HG03280 (cell line): Measurements from ENCODE around the gene ABCC3.
"Not testable (repeated sequence)": the region's sequence is repeated elsewhere in the genome, so short reads cannot be mapped to it uniquely, and the experiment has no call there.

Experiments
- ATAC-seq: cut with Tn5 transposase; IDR thresholded peaks from one replicate; pipeline ENCODE4 v1.9.1; 2021; ENCODE audit warnings: mild to moderate bottlenecking, moderate library complexity; ENCODE audit not compliant: unreplicated experiment

The ABCC3 gene

DNA sequence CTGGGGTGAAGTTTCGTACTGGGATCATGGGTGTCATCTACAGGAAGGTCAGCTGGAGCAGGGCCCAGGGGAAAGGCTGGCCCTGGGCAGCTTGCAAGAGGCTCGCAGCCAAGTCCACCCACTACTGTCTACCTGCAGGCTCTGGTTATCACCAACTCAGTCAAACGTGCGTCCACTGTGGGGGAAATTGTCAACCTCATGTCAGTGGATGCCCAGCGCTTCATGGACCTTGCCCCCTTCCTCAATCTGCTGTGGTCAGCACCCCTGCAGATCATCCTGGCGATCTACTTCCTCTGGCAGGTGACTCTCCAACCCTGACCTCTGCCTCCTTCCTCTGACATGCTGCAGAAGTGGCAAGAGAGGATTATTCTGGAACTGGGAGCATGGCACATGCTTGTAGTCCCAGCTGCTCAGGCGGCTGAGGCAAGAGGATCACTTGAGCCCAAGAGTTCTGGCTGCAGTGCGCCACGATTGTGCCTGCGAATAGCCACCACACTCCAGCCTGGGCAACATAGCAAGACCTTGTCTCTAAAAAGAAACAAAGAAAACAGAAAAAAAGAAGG is 29.2 kb downstream of the ABCC3 start:
- no peak for ATAC-seq

DNA sequence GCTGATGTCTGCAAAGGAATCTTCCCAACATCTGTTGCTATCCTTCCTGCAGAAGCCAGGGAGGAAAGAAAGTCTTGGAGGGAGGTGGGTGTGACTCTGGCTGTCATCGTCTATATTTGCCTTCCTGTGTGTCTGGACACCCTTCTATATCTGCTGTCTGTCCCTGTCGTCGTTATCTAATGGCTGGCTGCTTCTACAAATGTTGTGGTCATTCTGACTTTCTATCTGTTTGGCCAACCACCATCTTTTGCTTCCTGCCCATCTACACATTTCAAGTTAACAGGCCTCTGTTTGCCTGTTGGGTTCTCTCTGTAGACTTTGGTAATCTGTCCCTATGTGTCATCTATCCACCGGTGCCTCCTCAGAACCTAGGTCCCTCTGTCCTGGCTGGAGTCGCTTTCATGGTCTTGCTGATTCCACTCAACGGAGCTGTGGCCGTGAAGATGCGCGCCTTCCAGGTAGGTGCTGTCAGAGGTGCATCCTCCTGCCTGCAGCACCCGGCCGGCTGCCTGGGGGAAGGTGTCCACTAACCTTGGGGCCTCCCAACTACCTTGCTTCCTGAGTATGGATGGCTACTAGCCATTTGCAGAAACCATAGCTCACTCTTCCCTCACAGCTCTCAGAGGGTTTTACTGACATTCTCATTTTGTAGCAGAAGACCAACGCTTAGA is 30.2 kb downstream of the ABCC3 start:
- no peak for ATAC-seq

DNA sequence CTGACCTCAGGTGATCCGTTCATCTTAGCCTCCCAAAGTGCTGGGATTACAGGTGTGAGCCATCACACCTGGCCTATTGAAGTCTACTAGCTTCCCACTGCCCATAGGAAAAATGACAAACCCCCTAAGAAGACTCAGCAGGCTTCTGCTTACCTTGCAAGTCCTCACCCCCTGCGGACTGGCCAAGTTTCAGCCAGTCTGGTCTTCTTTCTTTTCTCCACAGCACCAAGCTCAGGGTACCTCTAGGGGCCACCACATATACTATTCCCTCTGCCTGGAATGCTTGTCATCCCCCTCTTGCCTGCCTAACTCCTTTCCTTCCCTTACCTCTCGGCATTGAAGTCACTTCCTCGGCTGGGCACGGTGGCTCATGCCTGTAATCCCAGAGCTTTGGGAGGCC is 31.2 kb downstream of the ABCC3 start:
- no peak for ATAC-seq

- ATAC-seq = no peak
Measured at GRCh38 chr17:50666316-50666715, 31.6 kb downstream of the ABCC3 start.

DNA sequence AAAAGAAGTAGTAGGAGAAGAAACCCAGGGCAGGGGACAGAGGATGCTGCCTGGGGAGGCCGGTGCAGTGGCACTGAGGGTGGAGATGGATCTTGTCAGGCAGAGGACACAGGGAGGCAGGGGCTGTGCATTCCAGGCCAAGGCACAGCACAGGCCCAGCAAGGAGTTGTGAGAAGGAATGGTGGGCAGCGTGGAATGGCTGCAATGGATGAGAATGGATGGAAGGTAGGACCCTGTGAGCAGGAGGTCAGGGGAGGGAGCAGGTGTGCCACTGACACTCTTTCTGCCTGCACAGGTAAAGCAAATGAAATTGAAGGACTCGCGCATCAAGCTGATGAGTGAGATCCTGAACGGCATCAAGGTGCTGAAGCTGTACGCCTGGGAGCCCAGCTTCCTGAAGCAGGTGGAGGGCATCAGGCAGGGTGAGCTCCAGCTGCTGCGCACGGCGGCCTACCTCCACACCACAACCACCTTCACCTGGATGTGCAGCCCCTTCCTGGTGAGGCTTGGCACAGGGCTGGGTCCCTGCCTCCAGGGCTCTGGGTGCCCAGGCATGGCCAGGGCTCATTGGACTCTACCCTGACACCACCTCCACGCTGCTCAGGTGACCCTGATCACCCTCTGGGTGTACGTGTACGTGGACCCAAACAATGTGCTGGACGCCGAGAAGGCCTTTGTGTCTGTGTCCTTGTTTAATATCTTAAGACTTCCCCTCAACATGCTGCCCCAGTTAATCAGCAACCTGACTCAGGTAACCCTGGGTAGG is 32.8 kb downstream of the ABCC3 start:
- ATAC-seq = no peak

DNA sequence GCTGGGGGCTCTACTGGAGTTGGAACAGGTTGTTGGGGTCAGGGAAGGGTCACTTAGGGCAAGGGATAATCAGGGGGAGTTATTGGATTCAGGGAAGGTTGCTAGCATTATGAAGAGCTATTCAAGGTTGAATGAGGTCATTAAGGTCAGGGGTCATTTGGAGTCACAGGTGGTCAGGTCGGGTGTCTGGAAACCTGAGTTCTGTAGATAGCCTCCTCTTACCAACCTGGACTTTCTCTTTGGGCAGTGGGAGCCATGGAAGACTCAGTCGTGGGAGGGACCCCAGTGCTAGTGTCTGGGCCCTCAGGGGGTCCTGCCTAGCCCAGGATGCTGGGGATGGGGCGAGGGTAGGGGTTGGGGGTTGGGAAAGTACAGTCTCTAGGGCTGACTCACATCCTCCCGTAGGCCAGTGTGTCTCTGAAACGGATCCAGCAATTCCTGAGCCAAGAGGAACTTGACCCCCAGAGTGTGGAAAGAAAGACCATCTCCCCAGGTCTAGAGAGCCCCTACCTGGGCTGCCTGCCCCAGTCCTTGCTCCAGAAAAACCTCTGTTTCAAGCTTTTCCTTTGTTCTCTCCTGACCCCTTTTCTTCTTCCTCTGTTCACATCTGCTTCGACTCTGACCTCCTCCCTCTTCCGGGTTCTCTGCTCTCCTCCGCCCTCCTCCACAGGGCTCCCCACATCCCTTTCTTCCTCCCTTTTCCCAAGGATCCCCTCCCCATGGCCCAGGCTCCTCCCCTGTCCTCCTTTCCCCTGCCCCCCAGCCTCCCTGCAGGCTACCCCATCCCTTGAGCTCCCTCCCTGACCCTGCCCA is 33.5 kb downstream of the ABCC3 start:
- ATAC-seq = no peak

GRCh38 chr17:50668838-50669581 is 34.3 kb downstream of the ABCC3 start:
- no peak for ATAC-seq

DNA sequence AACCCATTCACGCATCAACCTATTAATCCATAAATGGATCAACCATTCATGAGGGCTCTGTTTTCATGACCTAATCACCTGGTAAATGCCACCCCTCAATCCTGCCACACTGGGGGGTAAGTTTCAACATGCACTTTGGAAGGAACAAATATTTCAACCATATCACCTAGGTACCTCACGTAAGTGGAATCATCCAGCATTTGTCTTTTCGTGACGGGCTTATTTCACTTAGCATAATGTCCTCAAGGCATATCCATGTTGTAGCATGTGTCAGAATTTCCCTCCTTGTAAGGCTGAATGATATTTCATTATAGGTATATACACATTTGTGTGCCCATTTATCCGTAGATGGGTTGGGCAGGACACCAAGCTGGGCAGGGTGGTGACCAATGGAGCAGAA is 37.4 kb downstream of the ABCC3 start:
- no peak for ATAC-seq

- ATAC-seq = no peak
Measured at GRCh38 chr17:50672831-50673551, 38.3 kb downstream of the ABCC3 start.

DNA sequence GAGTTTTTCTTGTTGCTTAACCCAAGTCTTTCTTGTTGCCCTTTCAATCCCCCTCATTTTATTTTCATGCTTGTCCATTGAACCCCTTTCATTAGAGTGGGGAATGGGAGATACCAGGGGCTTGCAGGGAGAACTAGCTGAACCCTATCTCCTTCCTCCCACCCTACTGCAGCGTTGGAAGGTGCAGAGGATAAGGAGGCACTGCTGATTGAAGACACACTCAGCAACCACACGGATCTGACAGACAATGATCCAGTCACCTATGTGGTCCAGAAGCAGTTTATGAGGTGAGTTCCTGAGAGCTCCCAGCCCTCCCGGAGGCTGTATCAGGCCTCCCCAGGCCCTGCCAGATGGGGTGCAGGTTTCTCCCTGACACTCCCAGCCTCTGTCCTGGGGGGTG is 40.5 kb downstream of the ABCC3 start:
- ATAC-seq = no peak

GRCh38 chr17:50675627-50676026 is 40.9 kb downstream of the ABCC3 start:
- ATAC-seq = no peak

DNA sequence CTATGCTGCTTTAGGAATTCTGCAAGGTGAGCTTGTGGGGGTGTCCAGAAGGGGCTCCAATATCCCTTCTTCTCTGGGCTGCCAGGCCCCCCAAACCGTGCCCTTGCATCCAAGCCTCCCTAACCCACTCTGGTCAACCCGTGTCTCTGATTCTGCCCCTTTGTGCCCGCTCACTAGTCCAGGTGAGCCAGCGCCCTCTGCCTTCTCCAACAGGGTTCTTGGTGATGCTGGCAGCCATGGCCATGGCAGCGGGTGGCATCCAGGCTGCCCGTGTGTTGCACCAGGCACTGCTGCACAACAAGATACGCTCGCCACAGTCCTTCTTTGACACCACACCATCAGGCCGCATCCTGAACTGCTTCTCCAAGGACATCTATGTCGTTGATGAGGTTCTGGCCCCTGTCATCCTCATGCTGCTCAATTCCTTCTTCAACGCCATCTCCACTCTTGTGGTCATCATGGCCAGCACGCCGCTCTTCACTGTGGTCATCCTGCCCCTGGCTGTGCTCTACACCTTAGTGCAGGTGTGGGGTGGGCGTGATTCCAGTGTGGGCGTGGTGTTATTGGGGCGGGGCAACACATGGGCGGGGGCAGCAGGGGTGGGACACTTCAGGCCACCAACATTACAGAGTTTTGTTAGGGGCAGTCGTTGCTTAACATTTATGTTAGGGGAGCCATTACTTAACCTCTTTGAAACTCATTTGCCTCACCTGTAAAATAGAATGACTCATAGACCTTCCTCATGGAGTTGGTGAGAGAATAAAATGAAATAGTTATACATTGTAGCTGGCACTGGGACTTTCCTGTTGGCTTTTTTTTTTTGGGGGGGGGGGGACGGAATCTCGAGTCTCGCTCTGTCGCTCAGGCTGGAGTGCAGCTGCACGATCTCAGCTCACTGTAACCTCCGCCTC is 41.6 kb downstream of the ABCC3 start:
- ATAC-seq = no peak

DNA sequence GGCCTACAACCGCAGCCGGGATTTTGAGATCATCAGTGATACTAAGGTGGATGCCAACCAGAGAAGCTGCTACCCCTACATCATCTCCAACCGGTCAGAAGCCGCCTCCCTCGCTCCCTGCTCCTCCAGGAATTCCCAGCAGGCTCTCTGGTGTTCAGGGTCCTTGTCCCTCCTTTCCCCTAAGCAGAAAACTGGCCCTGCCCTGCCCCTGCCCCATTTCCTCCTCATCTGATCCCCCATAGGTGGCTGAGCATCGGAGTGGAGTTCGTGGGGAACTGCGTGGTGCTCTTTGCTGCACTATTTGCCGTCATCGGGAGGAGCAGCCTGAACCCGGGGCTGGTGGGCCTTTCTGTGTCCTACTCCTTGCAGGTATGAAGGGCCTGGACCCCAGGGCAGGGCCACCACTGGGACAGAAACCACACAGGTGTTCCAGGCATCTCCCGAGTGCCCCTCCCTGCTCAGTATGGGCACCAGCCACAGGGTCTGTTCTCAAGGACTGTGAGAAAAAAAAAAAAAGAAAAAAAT is 43.2 kb downstream of the ABCC3 start:
- no peak for ATAC-seq

GRCh38 chr17:50679008-50679544 is 44.4 kb downstream of the ABCC3 start:
- no peak for ATAC-seq

DNA sequence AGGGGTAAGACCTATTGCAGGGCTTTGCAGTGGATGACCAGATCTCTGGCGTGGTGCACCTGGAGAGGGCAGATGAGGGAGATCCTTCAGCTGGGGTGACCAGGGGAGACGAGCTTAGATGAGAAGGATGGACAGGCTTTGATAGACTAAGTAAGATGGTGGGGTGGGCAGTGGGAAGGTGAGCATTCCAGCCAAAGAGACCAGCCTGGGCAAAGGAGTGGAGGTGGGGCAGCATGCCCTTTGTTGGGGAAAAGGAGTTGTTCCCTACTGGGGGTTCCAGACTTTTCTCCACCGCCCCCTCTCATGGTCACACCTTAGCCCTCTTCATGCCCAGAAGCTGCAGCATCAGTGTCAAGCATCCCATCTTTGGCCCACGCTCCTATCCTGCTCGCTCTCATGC is 45.4 kb downstream of the ABCC3 start:
- ATAC-seq = no peak

GRCh38 chr17:50680543-50681262 is 46.0 kb downstream of the ABCC3 start:
- not testable (repeated sequence) for ATAC-seq

DNA sequence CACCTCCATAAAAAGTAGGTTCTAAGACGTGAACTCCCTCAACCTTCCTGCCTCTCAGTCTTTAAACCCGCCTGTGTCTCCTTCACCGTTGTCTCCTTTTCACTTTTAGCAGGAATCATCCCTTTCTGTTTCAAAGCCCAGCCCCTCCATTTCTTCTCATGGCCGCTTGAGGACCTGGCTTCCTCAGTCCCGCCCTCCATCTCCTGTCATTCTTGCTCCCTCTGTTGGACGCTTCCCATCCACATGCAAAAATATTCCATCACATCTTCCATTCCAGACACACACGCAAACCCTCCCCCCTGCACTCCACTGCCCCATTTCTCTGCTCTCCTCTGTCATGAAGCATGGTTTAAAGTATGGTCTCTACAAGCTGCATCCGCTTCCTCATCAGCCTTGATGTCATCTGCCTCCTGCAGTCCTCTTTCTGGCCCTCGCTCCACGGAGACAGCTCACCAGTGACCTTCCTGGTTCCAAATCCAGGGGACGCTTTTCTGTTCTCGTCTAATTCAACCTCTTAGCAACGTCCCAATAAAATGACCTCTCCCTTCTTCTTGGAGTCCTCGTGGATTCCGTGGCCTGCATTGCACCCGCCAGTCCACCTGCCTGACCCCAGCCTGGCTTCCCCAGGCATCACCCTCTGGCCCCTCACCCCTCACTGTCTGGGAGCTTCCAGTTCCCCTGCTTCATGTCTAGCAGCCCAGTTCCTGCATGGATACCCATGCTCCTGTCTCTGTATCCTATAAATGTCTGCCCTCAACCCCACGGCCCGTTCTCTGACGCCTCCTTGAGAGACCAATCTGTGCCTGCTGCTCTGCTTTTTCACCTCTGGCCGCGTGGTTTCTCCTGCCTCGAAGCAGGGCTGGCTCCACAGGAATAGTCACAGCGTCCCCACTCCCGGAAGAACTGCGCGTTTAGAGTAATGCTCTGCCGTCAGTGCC is 46.9 kb downstream of the ABCC3 start:
- no peak for ATAC-seq
